Measurements from ENCODE around the gene ZNF215.
"Not testable (repeated sequence)": the region's sequence is repeated elsewhere in the genome, so short reads cannot be mapped to it uniquely, and the experiment has no call there.

The ZNF215 gene

GRCh38 chr11:6943131-6943530 lies 16.9 kb downstream of the ZNF215 start:
- DNase-seq = peak; percentile 9

- DNase-seq = not testable (repeated sequence)
Measured at GRCh38 chr11:6954248-6954647, 28.0 kb downstream of the ZNF215 start.

- DNase-seq = no peak
Measured at GRCh38 chr11:6962141-6962540, 35.9 kb downstream of the ZNF215 start.

GRCh38 chr11:6962673-6963072 lies 36.4 kb downstream of the ZNF215 start:
- DNase-seq = peak; percentile 8

GRCh38 chr11:6968816-6969215 lies 42.6 kb downstream of the ZNF215 start:
- peak; percentile 55 for DNase-seq

GRCh38 chr11:6969854-6970253 lies 43.6 kb downstream of the ZNF215 start:
- DNase-seq = peak; percentile 18

GRCh38 chr11:6979365-6979764 lies 53.1 kb downstream of the ZNF215 start:
- DNase-seq = no peak

- no peak for DNase-seq
Measured at GRCh38 chr11:6986487-6986886, 60.3 kb downstream of the ZNF215 start.

- peak; percentile 30 for DNase-seq
Measured at GRCh38 chr11:6988506-6988905, 62.3 kb downstream of the ZNF215 start.

- no peak for DNase-seq
Measured at GRCh38 chr11:6991227-6991626, 65.0 kb downstream of the ZNF215 start.

- peak; percentile 61 for DNase-seq
Measured at GRCh38 chr11:6992026-6992425, 65.8 kb downstream of the ZNF215 start.

GRCh38 chr11:6992457-6993417 lies 66.5 kb downstream of the ZNF215 start:
- peak; percentile 94 for DNase-seq

- no peak for DNase-seq
Measured at GRCh38 chr11:6995703-6996102, 69.5 kb downstream of the ZNF215 start.

GRCh38 chr11:7004482-7004881 lies 78.3 kb downstream of the ZNF215 start:
- peak; percentile 67 for DNase-seq

Measured in fibroblast of upper back skin (primary cell).